GM19238 (cell line): ENCODE measurements around the gene STAT5A.
A peak's percentile ranks its signal among the peaks of the same experiment; 100 is the strongest.
"Not testable (repeated sequence)": the region's sequence is repeated elsewhere in the genome, so short reads cannot be mapped to it uniquely, and the experiment has no call there.

Experiments
- DNase-seq: peaks from one replicate; pipeline ENCODE4 v3.0.0; 2011; ENCODE audit warnings: low spot score; ENCODE audit not compliant: insufficient read length

The STAT5A gene

DNA sequence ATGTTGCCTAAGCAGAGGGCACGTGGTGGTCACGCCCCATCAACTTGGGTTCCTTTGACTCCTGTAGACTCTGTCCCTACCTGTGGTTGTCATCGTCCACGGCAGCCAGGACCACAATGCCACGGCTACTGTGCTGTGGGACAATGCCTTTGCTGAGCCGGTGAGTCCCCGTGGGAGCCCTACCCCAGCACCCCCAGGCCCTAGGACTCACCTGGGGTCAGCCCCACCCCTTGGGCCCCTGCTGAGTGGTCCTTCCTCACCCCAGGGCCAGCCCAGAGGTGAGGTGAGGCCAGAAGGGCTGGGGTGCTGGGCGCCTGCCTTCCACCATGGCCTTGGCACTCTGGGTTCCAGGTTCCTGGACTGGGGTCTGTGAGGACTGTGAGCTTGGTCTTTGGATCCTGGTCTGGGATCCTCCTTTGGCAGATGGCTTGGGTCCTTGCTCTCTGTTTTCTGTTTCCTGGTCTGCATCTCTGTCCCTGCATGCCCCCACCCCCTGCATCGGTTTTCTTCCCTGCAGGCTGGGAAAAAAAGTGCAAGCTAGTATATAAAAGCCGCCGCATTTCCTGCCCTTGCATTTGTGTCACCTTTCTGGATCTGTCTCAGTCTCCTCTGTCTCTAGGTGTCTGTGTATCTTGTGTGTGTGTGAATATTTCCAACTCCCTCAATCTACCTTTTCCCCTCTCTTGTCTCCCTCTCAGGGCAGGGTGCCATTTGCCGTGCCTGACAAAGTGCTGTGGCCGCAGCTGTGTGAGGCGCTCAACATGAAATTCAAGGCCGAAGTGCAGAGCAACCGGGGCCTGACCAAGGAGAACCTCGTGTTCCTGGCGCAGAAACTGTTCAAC lies 17.5 kb downstream of the STAT5A start:
- no peak for DNase-seq

- DNase-seq = no peak
Measured at GRCh38 chr17:42306385-42306667, 18.0 kb downstream of the STAT5A start.

DNA sequence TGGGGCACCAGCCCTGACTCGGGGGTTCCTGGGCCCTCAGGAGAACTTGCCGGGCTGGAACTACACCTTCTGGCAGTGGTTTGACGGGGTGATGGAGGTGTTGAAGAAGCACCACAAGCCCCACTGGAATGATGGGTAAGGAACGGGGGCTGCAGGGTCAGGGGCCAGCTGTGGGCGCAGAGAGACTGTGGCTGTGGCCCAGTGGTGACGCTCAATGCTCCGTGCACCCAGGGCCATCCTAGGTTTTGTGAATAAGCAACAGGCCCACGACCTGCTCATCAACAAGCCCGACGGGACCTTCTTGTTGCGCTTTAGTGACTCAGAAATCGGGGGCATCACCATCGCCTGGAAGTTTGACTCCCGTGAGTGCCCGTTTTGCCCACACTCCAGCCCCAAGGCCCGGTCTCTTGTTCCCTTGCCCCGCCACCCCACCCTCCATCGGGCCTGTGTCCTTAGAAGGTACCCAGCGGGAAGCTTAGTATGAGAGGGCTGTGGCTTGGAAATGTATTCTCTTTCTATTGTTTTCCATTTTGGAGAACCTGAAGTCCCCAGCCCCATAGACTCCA lies 19.1 kb downstream of the STAT5A start:
- DNase-seq = no peak

- no peak for DNase-seq
Measured at GRCh38 chr17:42308446-42308845, 20.1 kb downstream of the STAT5A start.

DNA sequence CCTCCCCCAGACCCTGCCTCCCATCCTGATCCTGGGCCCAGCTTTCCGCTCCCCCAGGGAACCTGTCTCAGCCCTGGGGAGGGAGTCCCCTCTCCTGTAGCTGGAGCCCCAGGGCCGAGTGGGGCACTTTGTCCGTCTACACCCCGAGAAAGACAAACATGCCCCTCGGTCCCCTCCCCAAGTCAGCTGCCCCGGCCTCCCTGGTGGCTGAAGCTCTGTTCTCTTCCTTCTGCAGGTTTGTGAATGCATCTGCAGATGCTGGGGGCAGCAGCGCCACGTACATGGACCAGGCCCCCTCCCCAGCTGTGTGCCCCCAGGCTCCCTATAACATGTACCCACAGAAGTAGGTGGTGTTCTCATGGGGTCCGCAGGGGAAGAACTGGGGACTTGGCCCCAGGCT lies 20.8 kb downstream of the STAT5A start:
- DNase-seq = no peak

DNA sequence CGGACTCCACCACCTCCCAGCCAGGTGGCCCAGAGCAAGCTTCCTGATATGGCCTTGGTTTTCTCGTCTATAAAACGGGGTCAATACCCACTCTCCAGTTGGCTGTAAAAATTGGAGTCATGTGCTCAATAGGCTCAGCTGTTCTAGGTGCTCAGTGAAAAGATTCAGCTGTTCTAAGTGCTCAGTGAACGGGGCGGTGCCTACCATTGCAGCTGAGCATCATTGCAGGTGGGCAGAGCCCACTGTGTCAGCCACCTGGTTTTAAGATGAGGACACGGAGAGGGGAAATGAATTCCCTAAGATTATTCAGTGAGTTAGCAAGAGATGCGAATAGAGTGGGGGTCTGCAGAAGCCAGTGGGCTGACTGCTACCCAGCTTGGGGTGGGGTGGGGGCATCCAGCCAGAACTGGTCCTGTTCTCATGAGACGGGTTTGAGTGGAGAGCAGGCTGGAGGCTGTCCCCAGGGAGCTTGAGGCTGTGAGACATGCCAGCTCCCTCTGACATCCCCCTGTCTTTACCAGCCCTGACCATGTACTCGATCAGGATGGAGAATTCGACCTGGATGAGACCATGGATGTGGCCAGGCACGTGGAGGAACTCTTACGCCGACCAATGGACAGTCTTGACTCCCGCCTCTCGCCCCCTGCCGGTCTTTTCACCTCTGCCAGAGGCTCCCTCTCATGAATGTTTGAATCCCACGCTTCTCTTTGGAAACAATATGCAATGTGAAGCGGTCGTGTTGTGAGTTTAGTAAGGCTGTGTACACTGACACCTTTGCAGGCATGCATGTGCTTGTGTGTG lies 21.9 kb downstream of the STAT5A start:
- no peak for DNase-seq

DNA sequence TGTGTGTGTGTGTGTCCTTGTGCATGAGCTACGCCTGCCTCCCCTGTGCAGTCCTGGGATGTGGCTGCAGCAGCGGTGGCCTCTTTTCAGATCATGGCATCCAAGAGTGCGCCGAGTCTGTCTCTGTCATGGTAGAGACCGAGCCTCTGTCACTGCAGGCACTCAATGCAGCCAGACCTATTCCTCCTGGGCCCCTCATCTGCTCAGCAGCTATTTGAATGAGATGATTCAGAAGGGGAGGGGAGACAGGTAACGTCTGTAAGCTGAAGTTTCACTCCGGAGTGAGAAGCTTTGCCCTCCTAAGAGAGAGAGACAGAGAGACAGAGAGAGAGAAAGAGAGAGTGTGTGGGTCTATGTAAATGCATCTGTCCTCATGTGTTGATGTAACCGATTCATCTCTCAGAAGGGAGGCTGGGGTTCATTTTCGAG lies 22.5 kb downstream of the STAT5A start:
- DNase-seq = no peak

DNA sequence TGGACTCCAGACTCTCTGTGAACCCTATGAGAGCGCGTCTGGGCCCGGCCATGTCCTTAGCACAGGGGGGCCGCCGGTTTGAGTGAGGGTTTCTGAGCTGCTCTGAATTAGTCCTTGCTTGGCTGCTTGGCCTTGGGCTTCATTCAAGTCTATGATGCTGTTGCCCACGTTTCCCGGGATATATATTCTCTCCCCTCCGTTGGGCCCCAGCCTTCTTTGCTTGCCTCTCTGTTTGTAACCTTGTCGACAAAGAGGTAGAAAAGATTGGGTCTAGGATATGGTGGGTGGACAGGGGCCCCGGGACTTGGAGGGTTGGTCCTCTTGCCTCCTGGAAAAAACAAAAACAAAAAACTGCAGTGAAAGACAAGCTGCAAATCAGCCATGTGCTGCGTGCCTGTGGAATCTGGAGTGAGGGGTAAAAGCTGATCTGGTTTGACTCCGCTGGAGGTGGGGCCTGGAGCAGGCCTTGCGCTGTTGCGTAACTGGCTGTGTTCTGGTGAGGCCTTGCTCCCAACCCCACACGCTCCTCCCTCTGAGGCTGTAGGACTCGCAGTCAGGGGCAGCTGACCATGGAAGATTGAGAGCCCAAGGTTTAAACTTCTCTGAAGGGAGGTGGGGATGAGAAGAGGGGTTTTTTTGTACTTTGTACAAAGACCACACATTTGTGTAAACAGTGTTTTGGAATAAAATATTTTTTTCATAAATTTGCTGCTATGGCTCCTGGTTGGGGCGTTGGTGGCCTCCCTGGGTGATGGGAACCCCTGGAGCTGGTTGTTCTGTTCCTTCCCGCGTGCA lies 23.1 kb downstream of the STAT5A start:
- DNase-seq = no peak

DNA sequence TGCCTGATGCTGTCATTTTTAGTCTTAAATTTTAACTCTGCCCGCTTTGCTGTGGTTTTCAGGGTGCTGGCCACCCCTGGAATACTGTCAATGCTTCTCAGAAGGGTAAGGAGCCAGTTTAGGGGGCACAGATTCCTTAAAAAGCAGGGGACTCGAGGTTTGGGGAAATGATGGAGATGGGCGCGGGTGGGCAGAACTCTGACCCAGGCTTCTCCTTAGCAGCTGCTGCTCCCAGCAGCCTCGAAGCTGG lies 23.7 kb downstream of the STAT5A start:
- DNase-seq = no peak

- peak; percentile 73 for DNase-seq
Measured at GRCh38 chr17:42312285-42313130, 24.2 kb downstream of the STAT5A start.

DNA sequence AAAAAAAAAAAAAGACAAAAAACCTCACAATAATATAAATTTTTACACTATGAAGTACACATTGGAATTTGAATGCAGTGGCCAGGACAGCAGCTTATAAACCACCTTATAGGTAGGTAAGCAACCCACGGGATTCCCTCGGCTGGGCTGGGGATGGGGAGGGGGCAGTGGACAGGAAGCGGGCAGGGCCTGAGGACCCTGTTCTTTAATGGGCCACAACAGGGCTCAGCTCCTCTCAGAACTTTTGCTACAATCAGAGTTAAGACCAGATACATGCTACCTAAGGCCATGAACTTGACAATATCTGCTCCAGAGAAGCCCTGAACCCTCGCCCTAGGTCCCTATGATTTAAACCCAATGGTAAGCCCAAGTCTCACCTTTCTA lies 25.1 kb downstream of the STAT5A start:
- no peak for DNase-seq

DNA sequence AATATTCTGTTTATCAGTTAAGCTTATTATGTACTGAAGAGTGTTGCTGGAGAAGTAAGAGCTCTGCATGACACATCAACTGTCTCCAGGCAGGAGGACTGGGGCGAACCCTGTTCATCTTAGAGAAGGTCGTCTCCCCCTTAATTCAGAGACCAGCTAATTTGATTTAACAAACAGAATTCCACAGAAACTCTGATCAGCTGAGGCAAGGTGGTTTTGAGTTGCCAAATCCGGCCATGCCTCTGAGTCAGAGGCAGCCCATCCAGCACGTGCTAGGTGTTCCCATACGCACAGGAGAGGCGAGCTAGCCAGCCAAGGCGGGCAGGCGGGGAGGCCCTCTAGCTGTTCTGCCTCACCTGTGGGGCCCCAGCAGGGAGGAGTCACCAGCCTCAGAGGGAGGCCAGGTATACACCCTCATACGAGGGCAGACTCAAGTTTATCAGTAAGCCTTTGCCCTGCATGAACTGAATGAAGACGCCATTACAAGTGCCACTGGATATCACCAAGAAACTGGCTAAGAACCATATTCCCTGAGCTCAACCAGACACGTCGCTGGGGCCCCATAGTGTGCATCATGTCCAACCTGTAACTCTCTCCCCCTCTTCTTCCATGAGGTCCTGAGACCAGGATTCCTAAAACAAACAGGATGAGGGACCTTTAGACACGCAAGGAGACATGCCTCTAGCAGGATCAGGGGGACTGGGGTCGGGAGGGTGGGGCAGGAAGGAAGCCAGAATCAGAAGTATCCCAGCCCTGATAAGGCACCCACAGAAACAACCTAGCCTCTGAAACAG lies 25.7 kb downstream of the STAT5A start:
- no peak for DNase-seq

DNA sequence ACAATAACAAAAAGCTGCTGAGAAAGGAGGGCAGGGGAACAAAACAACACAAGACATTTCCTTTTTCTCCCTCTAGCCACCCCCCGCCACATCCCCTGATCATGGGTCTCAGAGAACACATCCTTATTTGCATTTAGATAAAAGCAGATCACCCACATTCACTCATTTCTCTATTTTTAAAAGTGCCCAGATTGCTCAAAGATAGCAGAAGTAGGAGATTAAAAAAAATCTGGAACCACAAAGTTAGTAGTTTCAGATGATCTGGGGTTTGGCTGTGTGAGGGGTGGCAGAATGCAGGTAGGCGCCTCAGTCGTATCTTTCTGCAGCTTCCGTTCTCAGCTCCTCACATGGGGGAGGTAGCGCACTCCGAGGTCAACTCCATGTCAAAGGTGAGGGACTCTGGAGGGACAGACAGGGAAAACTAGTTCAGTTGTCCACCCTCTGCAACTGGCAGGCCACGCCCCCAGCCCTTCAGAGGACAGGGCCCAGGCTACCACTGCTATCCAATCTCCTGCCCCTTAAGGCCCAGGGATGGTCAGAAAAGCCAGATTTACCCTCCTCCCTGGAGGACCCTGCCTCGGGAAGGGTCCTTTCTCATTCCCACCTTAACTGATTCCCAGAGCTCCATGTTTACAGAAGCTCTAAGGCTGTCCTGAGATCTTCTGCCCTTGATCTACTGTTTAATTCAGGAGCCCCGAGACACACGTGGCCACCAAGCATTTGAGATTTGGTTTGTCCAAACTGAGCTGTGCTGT lies 27.3 kb downstream of the STAT5A start:
- no peak for DNase-seq

GRCh38 chr17:42316755-42317154 lies 28.5 kb downstream of the STAT5A start:
- no peak for DNase-seq

DNA sequence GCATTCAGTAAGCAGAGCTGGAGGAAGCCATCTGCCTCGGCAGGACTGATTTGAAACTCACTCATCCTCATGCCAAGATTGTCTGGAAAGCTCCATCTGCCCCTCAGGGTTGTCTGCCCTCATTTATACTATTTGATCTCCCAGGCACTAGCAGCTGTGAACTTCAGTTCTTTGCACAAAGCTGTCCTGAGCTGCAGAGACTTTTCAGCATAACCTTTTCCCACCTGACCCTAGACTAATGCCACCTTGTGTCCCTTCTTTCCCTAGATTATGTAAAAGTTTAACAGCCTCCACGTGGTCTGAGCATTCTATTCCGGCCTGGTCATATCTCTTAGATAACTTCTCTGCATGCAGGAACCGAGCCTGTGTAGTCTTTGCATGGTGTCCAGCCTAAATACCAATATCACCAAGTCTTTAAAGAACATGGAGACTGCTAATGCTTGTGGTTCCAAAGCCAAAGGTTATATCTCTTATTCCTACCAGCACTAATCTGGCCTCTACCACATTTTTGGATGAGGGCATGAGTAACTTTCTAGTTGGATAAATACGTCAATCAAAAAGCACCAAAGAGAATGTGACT lies 29.1 kb downstream of the STAT5A start:
- no peak for DNase-seq

DNA sequence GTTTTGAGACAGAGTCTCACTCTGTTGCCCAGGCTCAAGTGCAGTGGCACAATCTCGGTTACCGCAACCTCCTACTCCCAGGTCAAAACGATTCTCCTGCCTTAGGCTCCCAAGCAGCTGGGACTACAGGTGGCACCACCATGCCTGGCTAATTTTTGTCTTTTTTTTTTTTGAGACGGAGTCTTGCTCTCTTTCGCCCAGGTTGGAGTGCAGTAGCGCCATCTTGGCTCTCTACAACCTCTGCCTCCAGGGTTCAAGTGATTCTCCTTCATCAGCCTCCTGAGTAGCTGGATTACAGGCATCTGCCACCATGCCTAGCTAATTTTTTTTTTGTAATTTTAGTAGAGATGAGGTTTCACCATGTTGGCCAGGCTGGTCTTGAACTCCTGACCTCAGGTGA lies 29.7 kb downstream of the STAT5A start:
- DNase-seq = not testable (repeated sequence)

- no peak for DNase-seq
Measured at GRCh38 chr17:42321555-42321954, 33.3 kb downstream of the STAT5A start.

DNA sequence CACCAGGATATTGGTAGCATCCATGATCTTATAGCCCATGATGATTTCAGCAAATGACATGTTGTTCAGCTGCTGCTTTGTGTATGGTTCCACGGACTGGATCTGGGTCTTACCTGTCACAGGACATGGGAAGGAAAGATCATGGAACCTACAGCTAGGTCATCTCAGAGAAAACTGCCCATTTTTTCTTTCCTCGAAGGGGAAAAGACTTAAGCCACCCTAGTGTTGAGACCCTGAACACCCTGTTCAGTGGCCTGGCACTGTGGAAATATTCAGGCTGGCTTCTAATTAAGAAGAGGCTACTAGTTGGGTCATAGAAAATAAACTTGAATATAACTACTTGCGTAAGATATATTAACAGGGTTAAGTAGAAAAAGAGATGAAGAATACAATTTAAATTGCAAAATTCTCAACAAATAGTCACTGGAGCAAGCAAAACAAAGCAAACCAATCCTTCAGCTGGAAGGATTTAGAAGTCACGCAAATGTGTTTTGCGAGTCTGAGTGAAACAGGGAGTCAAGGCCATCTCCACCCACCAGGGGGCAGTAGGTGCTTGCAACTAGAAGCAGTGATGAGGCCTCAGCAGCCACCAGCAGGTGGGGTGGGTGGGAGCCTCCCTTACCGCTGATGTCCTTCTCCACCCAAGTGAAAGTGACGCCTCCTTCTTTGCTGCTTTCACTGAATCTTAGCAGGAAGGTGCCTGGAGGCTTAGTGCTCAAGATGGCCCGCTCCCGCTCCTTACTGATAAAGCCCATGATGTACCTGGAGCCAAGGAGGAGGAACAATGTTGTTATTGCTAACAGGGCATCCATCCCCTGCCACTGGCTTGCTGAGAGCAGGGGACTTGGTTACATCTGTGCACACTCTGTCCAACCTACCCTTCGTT lies 34.3 kb downstream of the STAT5A start:
- DNase-seq = peak; percentile 87
